Body of pancreas (tissue), 4 donors: ENCODE results near the gene DNAJC6. TPM values are rescaled to one million over a fixed set of nuclear protein-coding genes. Genes with fewer than 3 reads are reported as not detected.
"Not testable (repeated sequence)": the region's sequence is repeated elsewhere in the genome, so short reads cannot be mapped to it uniquely, and the experiment has no call there.

Source experiments
- ATAC-seq: fragments of 150-250 bp; one replicate; pipeline ENCODE4 v1.9.1; 2016
- DNase-seq, 4 donors: peaks; one replicate each; pipeline ENCODE4 v3.0.0-alpha.2; 2019
- H3K27ac ChIP-seq, 4 donors: fragments of 200-600 bp; sonication (generic); 1 replicate in 3 of 4; 2 replicates in 1 of 4; pipeline versions ENCODE4 v1.5.1 to v1.6.1; 2016 to 2019; ENCODE audit warnings: mild to moderate bottlenecking in 1 of 4, mixed read lengths in 1 of 4, moderate library complexity in 1 of 4
- H3K27me3 ChIP-seq, 2 donors: fragments of 200-600 bp; sonication (generic); one replicate each; pipeline ENCODE4 v1.6.0; 2016; ENCODE audit warnings: mild to moderate bottlenecking in 1 of 2
- H3K36me3 ChIP-seq, 2 donors: fragments of 200-600 bp; sonication (generic); replicated peaks in 1 of 2; 2 replicates each; pipeline ENCODE4 v1.5.1; 2016; ENCODE audit warnings: low read depth in 2 of 2; ENCODE audit not compliant: insufficient read depth in 1 of 2
- H3K4me1 ChIP-seq: fragments of 200-600 bp; sonication (generic); one replicate; pipeline ENCODE4 v1.6.0; 2016
- H3K4me3 ChIP-seq, 2 donors: fragments of 200-600 bp; sonication (generic); 1 replicate in 1 of 2; 2 replicates in 1 of 2; pipeline ENCODE4 v1.5.1; 2016 to 2019
- H3K9me3 ChIP-seq, 3 donors: fragments of 200-600 bp; sonication (generic); 1 replicate in 2 of 3; 2 replicates in 1 of 3; pipeline ENCODE4 v1.5.1; 2016
- POLR2A ChIP-seq, 3 donors: fragments of 450-650 bp; IDR thresholded peaks; one replicate each; pipeline ENCODE4 v1.6.1; 2016; ENCODE audit warnings: antibody characterized with exemption in 3 of 3, mild to moderate bottlenecking in 2 of 3
- WGBS, 2 donors: methylation state at CpG; one replicate each; pipeline ENCODE4 v1.1.5; 2017; 5-methylcytosine and 5-hydroxymethylcytosine counted together
- intact Hi-C: fragments of 100-400 bp; cut with DNase I; formaldehyde crosslinking; loops from one replicate; pipeline ENCODE4 v1.15.1; 2023
- total RNA-seq, 2 donors: library from RNA; depleted of rRNA; stranded (reverse); fragments of >200 nt; gene quantifications; one replicate each; pipeline ENCODE4 v1.1.0, GENCODE V29; 2016
- TF ChIP-seq, protein P1 (sequence below), 7 experiments: fragments of 450-650 bp in 4 of 7; fragments of 200-600 bp in 3 of 7; sonication (generic) in 3 of 7; IDR thresholded peaks; one replicate each; pipeline ENCODE4 v1.5.1; 2016 to 2019; ENCODE audit warnings: antibody characterized with exemption in 7 of 7

DNAJC6 gene
- total RNA-seq, 2 donors from 2014 or later = 0.99 to 2.3 TPM

DNA sequence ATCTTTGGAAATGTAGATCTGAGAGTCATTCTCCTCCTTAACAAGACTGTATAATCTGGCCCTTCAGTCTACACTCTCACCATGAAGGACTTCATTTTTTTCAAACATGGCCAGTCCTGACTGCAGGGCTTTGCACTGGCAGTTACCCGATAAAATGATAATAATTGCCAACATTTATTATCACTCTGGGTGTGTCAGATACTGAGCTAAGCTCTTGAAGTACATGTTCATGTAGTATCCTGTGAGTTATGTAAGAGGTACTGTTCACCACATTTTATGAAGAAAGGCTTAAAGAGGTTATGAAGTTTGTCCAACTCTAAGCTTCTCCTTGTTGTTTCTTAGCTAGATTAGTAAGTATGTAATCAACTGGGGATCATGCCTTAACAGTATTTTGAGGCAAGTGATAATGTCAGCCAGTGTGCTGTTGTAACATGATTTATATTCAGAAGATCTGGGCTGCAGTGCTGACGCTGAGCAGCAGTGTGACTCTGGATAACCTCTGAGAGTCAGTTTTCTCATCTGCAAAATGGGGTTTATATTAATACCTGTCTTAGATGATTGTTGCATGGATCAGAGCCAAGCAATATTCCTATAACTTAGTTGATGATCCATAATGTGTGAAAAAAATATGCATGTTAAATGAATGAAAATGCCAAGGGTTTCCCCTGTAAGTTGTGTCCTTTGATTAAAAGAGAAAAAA is 69.1 kb downstream of the DNAJC6 start:
- Histone ChIP-seq H3K36me3 (no peaks in the 10 kb centered on the region), H3K27me3 (no peaks in the 10 kb centered on the region), H3K4me1 (no peaks in the 10 kb centered on the region), H3K9me3 (no peaks in the 10 kb centered on the region), H3K27ac (no peak overlapping the region), H3K4me3 (no peak overlapping the region)
- intact Hi-C loops = no loop called here
- 68 to 70% methylated on average over 2 of the region's 2 CpGs for WGBS, 2 donors
- DNase-seq (no peak), ATAC-seq (no peak)
- TF ChIP-seq, protein P1, sequence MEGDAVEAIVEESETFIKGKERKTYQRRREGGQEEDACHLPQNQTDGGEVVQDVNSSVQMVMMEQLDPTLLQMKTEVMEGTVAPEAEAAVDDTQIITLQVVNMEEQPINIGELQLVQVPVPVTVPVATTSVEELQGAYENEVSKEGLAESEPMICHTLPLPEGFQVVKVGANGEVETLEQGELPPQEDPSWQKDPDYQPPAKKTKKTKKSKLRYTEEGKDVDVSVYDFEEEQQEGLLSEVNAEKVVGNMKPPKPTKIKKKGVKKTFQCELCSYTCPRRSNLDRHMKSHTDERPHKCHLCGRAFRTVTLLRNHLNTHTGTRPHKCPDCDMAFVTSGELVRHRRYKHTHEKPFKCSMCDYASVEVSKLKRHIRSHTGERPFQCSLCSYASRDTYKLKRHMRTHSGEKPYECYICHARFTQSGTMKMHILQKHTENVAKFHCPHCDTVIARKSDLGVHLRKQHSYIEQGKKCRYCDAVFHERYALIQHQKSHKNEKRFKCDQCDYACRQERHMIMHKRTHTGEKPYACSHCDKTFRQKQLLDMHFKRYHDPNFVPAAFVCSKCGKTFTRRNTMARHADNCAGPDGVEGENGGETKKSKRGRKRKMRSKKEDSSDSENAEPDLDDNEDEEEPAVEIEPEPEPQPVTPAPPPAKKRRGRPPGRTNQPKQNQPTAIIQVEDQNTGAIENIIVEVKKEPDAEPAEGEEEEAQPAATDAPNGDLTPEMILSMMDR (IDR thresholded peaks at IDR 0.05) = no peak
- TF ChIP-seq POLR2A (IDR thresholded peaks at IDR 0.05) = no peak

DNA sequence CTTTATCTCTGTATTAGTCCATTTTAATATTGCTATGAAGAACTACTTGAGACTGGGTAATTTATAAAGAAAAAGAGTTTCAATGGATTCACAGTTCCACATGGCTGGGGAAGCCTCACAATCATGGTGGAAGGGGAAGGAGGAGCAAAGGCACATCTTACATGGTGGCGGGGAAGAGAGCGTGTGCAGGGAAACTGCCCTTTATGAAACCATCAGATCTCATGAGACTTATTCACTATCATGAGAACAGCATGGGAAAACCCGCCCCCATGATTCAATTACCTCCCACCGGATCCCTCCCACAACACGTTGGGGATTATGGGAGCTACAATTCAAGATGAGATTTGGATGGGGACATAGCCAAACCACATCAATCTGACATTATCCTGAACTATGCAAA is 75.1 kb downstream of the DNAJC6 start:
- H3K36me3 ChIP-seq, H3K4me1 ChIP-seq, ATAC-seq: not testable (repeated sequence)

DNA sequence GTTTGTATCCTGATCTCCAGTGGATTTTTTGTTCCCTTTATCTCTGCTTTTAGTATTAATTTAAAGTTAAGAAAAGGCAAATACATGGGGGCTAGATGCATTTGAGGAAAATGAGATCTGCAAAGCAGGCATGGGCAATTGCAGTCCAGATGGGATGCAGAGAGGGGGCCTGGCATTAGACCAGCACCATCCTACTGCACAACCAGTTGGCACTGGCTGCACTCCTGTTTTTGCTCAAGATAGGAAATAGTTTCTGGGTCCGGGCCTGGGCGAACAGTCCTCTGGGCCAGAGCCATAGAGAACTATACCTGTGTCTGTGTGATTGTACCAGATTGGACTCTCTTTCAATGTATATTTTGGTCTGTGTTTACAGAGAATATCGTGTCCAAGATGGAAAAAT is 77.1 kb downstream of the DNAJC6 start:
- WGBS, 2 donors = 94 to 100% methylated on average over 3 of the region's 3 CpGs
- no peaks in the 10 kb centered on the region for H3K4me1 ChIP-seq
- no peak for ATAC-seq
- DNase-seq = no peak
- TF ChIP-seq, protein P1 (IDR thresholded peaks at IDR 0.05) = no peak
- H3K27ac ChIP-seq = no peak overlapping the region
- no peaks in the 10 kb centered on the region for H3K27me3 ChIP-seq
- no peak overlapping the region for H3K4me3 ChIP-seq
- no peaks in the 10 kb centered on the region for H3K36me3 ChIP-seq
- no peaks in the 10 kb centered on the region for H3K9me3 ChIP-seq
- intact Hi-C loops = no loop called here

More for the DNA sequence above, 75.1 kb downstream of the DNAJC6 start:
- 94 to 98% methylated on average over 5 of the region's 5 CpGs for WGBS, 2 donors
- H3K4me3 ChIP-seq, DNase-seq, H3K27me3 ChIP-seq, H3K27ac ChIP-seq, H3K9me3 ChIP-seq, intact Hi-C loops: not testable (repeated sequence)

DNA sequence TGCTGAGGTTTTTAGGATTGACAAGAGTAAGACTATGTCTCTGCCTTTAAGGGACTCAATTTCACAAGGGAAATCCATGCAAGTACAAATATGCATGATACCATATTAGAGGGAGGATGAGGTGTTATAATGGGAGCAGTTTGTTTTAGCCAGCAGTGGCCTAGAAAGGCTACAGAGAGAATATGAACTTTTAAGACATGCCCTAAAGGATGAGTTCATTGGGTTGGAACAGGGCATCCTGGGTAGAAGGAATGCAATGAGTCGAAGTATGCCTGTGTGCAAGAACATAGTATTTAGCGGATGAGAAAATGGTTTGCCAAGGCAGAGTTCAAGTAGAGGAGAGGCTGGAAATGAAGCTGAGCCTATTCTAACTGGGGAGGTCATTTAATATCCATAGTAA is 78.5 kb downstream of the DNAJC6 start:
- intact Hi-C loops = no loop called here
- Histone ChIP-seq H3K9me3 (no peaks in the 10 kb centered on the region), H3K27me3 (no peaks in the 10 kb centered on the region), H3K4me3 (no peak overlapping the region), H3K4me1 (no peaks in the 10 kb centered on the region), H3K36me3 (no peaks in the 10 kb centered on the region), H3K27ac (no peak overlapping the region)
- TF ChIP-seq POLR2A (IDR thresholded peaks at IDR 0.05) = no peak
- TF ChIP-seq, protein P1 (IDR thresholded peaks at IDR 0.05) = no peak
- 87 to 95% methylated on average over 2 of the region's 2 CpGs for WGBS, 2 donors
- DNase-seq = no peak
- no peak for ATAC-seq

DNA sequence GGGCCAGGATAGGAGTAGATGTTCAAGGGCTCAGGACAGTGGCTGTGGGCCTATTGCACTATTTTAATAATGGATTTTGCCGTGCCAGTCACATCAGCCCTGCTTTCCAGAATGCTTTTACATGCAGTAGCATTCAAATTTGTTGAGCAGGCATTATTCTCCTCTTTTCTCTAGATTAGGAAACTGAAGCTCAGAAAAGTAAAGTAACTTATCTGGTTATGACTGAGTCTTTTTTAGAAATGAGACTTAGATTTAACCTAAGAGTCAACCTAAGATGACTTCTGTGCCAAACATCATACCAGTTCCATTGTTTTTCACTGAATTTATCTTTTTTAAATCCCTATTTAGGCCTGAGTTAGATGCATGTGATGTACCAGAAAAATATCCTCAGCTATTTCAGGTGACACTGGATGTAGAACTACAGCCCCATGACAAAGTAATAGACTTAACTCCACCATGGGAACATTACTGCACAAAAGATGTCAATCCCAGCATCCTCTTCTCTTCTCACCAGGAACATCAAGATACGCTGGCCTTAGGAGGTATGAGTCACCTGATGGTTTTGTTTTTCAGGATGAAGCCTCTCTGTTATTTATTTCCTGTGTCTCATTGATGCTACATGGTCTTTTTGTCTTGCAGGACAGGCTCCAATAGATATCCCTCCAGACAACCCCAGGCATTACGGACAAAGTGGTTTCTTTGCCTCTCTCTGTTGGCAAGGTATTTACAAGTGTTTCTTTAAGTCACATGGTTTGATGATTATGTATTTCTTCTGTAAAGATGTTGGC is 79.8 kb downstream of the DNAJC6 start:
- WGBS, 2 donors = 93 to 100% methylated on average over 3 of the region's 3 CpGs
- H3K4me1 ChIP-seq = peaks cover 6% of the 10 kb centered on the region
- no peaks in the 10 kb centered on the region for H3K27me3 ChIP-seq
- H3K27ac ChIP-seq = no peak overlapping the region
- DNase-seq (no peak), ATAC-seq (no peak)
- no peak overlapping the region for H3K4me3 ChIP-seq
- no peaks in the 10 kb centered on the region for H3K9me3 ChIP-seq
- TF ChIP-seq, protein P1 (IDR thresholded peaks at IDR 0.05) = no peak
- no peak for TF ChIP-seq POLR2A (IDR thresholded peaks at IDR 0.05)
- intact Hi-C loops = no loop called here
- H3K36me3 ChIP-seq = no peaks in the 10 kb centered on the region
